Vagina (tissue), 2 donors: ENCODE measurements around the gene NUCKS1.

Experiments
- CTCF ChIP-seq, 3 experiments: fragments of 450-650 bp in 2 of 3; fragments of 200-600 bp in 1 of 3; sonication (generic) in 1 of 3; IDR thresholded peaks; one replicate each; pipeline ENCODE4 v1.5.1; 2017 to 2019; ENCODE audit warnings: antibody characterized with exemption in 3 of 3, mild to moderate bottlenecking in 2 of 3, moderate library complexity in 2 of 3
- POLR2A ChIP-seq, 2 donors: fragments of 450-650 bp; IDR thresholded peaks; one replicate each; pipeline ENCODE4 v1.6.1; 2017; ENCODE audit warnings: antibody characterized with exemption in 2 of 2, mild to moderate bottlenecking in 2 of 2, moderate library complexity in 2 of 2
- POLR2AphosphoS5 ChIP-seq, 2 donors: sonication (generic); formaldehyde crosslinking; IDR thresholded peaks; one replicate each; pipeline ENCODE4 v1.9.0; 2017; ENCODE audit warnings: antibody characterized with exemption in 2 of 2, mild to moderate bottlenecking in 2 of 2, low read depth in 1 of 2; ENCODE audit not compliant: insufficient read depth in 1 of 2

GRCh38 chr1:205797168-205797567 lies 47.2 kb upstream of the NUCKS1 start:
- TF ChIP-seq POLR2AphosphoS5 (IDR thresholded peaks at IDR 0.05; ENCODE audit: insufficient read depth in 1 of 2, low read depth in 1 of 2) (no peak), POLR2A (IDR thresholded peaks at IDR 0.05) (no peak), CTCF (IDR thresholded peaks at IDR 0.05) (no peak)
